Stimulated activated CD4-positive, alpha-beta T cell treated with anti-CD3 and anti-CD28 coated beads, Interleukin-12 subunit alpha, Interleukin-12 subunit beta, amount 100 ng/mL, for 48 hours (primary cell): Measurements from ENCODE around the gene SLC7A8.

ENCODE experiments used
- DNase-seq, 3 donors: peaks; one replicate each; pipeline ENCODE4 v3.0.0-alpha.2; 2020; ENCODE audit warnings: low read depth in 2 of 3, low spot score in 1 of 3

SLC7A8 gene

GRCh38 chr14:23183158-23183470, 346 bp downstream of the SLC7A8 start:
- DNase-seq = no peak

DNA sequence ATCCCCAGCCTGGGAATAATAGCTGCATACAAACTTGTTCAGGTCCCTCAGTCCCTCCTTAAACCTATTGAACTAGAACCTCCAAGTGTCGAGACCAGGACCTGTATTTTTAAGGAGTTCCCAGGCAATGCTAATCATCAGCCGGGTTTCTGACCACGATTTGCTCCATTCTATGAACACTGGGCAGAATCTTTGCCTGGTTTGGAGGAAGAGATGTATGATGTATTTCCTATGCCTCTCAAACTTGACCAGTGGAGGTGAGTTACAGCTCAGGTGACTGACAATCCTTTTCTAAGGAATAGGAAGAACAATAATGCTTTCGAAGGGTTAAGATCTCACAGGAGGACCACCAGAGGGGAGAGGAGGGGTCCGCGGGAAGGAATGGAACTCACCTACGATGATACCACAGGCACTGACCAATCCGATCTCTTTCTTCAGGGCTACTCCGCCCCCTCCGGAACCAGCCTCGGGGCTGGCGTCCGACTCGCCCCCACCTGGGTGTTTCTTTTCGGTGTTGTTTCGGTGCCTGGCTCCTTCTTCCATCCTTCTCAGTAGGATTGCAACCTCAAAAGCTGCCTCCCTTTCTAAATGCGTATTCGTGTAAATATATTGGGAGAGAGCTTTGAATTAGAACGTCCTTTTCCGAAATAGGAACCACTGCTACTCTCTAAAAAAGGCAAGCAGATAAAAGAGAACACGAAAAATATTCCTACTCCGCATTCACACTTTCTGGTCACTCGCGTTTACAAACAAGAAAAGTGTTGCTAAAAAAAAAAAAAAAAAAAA, 895 bp downstream of the SLC7A8 start:
- peak in 2 of 3 donors; percentile 10 to 14 for DNase-seq

DNA sequence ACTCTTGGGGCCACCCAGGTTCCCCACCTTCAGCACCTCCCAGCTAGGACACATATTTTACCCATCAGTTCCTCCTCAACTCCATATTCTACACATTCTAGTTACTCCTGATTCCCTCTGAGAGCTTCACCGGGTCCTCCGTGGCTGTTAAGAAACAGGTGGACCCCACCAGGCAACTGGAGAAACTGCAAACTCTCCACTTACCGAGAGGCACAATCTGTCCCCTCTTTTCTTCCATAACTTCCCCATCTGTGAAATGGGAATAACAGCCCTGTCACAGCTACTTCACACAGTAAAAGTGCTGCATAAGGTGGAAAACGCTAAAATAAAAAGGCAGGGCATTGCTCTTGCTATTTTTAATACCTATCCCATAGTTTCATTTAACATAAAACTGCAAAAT, 1.5 kb downstream of the SLC7A8 start:
- DNase-seq = no peak

- DNase-seq = no peak
Measured at GRCh38 chr14:23181453-23181852, 2.0 kb downstream of the SLC7A8 start.

DNA sequence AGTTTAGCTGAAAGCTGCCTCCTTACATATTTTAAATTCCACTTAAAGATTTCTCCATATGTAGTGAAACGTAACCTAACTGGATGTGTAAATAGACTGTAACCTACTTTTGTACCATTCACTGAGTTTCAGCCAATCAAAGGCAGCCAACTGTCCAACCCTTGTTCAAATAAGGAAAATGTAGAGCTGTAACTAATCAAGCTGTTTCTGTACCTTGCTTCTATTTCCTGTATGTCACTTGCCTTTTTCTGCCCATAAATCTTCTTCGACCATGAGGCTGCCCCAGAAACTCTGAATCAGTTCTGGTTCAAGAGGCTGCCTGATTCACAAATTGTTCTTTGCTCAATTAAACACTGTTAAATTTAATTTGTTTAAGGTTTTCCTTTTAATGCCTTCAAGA, 6.3 kb downstream of the SLC7A8 start:
- no peak for DNase-seq

- DNase-seq = no peak
Measured at GRCh38 chr14:23175823-23176222, 7.6 kb downstream of the SLC7A8 start.

- no peak for DNase-seq
Measured at GRCh38 chr14:23174296-23175184, 8.9 kb downstream of the SLC7A8 start.

- DNase-seq = no peak
Measured at GRCh38 chr14:23173796-23174195, 9.7 kb downstream of the SLC7A8 start.

DNA sequence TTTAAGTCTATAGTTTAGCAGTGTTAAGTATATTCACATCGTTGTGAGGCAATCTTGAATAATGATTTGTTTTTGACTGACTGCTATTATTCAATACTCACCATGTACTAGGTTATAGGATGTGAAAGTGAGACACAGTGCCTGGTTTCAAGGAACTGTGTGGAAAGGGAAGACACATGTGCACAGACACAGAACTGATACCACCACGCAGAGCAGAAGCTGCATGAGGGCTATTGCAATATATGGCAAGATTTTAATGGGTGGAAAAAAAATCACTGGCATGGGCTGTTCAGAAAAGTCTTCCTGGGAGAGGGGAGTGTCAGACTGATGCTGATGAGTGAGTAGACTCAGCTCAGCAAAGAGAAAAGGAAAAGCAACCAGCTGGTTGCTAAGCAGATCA, 10.4 kb downstream of the SLC7A8 start:
- no peak for DNase-seq

GRCh38 chr14:23172574-23172973, 10.9 kb downstream of the SLC7A8 start:
- no peak for DNase-seq

GRCh38 chr14:23172096-23172495, 11.4 kb downstream of the SLC7A8 start:
- DNase-seq = no peak

GRCh38 chr14:23171222-23171975, 12.1 kb downstream of the SLC7A8 start:
- DNase-seq = no peak

- no peak for DNase-seq
Measured at GRCh38 chr14:23169622-23170021, 13.8 kb downstream of the SLC7A8 start.

DNA sequence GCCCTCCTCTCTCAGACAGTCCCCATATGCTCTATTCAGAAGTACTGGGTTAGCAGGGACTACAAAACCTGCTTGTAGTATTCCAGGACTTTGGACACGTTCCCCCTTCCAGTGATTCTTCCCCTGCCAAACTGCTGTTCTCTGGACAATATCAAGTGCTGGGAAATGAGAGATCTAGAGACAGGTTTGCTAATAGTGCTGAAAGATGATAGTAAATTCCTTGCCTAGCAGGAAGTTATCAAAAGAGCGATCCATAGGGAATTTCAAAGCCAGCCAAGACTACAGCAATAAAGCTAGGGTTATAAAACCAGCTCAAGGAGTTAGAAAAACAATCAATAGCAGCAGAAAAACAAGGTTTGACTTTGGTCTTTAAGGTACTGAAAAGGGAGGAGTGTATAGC, 15.2 kb downstream of the SLC7A8 start:
- DNase-seq = no peak

DNA sequence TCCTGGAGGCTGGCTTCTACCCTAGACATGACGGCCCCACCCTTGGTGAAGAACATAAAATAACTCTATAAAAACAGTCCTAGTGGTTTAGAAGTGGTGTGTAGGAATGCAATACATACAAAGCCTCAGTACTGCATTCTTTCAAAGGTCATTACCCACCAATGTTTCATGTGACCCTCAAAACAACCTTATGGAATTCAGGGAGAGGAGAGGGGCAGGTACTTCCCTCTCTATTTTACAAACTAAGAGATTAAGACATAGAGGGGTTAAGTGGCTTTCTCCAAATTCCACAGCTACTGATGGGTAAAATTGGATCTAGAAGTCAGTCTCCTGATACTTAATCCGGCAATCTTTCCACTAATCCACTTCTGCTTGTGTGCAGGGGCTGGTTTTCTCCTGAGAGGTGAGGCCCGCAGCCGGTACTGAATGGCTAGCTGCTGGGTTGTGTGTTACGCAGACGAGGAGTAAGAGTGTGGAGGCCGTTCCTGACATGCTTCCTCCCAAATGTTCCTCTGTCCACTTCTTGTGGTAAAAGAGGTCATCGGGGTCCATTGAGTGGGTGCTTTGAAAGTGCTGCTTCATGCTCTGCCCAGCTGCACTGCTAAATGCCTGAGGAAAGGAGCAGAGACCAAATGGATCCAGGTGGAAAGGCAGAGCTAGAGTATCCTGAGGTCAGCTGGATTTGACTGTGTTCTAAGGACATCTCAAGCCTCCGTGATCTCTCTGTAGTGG, 16.2 kb downstream of the SLC7A8 start:
- no peak for DNase-seq

DNA sequence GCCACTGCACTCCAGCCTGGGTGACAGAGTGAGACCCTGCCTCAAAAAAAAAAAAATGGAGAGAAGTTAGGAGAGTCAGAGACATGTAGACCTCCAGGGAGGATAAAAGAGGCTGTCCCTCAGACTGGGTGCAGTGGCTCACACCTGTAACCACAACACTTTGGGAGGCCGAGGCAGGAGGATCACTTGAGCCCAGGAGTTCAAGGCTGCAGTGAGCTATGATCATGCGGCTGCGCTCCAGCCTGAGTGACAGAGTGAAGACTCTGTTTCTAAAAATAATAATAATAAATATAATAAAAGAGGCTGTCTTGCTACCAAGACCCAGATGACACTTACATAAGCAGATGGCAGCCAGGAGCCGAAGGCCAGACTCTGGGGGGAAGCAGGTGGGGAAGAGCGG, 18.5 kb downstream of the SLC7A8 start:
- no peak for DNase-seq

GRCh38 chr14:23164250-23164649, 19.2 kb downstream of the SLC7A8 start:
- no peak for DNase-seq

- no peak for DNase-seq
Measured at GRCh38 chr14:23163830-23164229, 19.6 kb downstream of the SLC7A8 start.

GRCh38 chr14:23162800-23163199, 20.7 kb downstream of the SLC7A8 start:
- DNase-seq = no peak

- DNase-seq = no peak
Measured at GRCh38 chr14:23162005-23162404, 21.5 kb downstream of the SLC7A8 start.

GRCh38 chr14:23160924-23161522, 22.4 kb downstream of the SLC7A8 start:
- DNase-seq = no peak
